SU-DHL-6 (cell line): ENCODE measurements around the gene RPTOR.

Experiments
- H2AFZ ChIP-seq: fragments of 200-600 bp; sonication (generic); 2 replicates; pipeline ENCODE4 v1.6.1; 2014; ENCODE audit warnings: low read depth, mild to moderate bottlenecking, moderate library complexity, mixed read lengths, antibody characterized with exemption, low read length; ENCODE audit not compliant: severe bottlenecking
- H3F3A ChIP-seq: fragments of 200-600 bp; shearing (Covaris generic); 2 replicates; pipeline ENCODE4 v1.6.0; 2016; ENCODE audit warnings: antibody characterized with exemption, mild to moderate bottlenecking; ENCODE audit not compliant: insufficient read depth
- H3K27ac ChIP-seq: fragments of 200-600 bp; sonication (generic); 2 replicates; pipeline ENCODE4 v1.5.1; 2016; ENCODE audit warnings: low read depth, mild to moderate bottlenecking, low read length, moderate library complexity, mixed read lengths
- H3K27me3 ChIP-seq: fragments of 200-600 bp; sonication (generic), shearing (Covaris generic); 2 replicates; pipeline ENCODE4 v1.6.0; 2014; ENCODE audit warnings: mild to moderate bottlenecking, low read length
- H3K36me3 ChIP-seq: fragments of 200-600 bp; sonication (generic); 2 replicates; pipeline ENCODE4 v1.6.1; 2014; ENCODE audit warnings: mild to moderate bottlenecking, low read length, mixed read lengths
- H3K4me2 ChIP-seq: fragments of 300-600, 200-600 bp; shearing (Covaris generic), sonication (generic); 2 replicates; pipeline ENCODE4 v1.6.0; 2014; ENCODE audit warnings: low read length, low read depth, mild to moderate bottlenecking; ENCODE audit not compliant: poor library complexity, severe bottlenecking
- H3K4me3 ChIP-seq: fragments of 200-600 bp; sonication (generic); 2 replicates; pipeline ENCODE4 v1.5.1; 2014; ENCODE audit warnings: antibody characterized with exemption, low read length, mild to moderate bottlenecking, mixed read lengths; ENCODE audit not compliant: insufficient read depth, poor library complexity, severe bottlenecking
- H3K79me2 ChIP-seq: fragments of 200-600 bp; sonication (generic); 2 replicates; pipeline ENCODE4 v1.6.1; 2014; ENCODE audit warnings: mild to moderate bottlenecking, low read length, moderate library complexity; ENCODE audit not compliant: insufficient read depth
- H3K9ac ChIP-seq: fragments of 200-600 bp; sonication (generic); 2 replicates; pipeline ENCODE4 v1.7.0; 2014; ENCODE audit warnings: mild to moderate bottlenecking, low read length
- H3K9me2 ChIP-seq: fragments of 200-600 bp; sonication (generic); replicated peaks from 2 replicates; pipeline ENCODE4 v1.6.1; 2014; ENCODE audit warnings: low read length; ENCODE audit not compliant: insufficient read depth
- H3K9me3 ChIP-seq: fragments of 200-600 bp; sonication (generic); 2 replicates; pipeline ENCODE4 v1.6.1; 2014; ENCODE audit warnings: low read length, mixed read lengths; ENCODE audit not compliant: insufficient read depth
- H4K20me1 ChIP-seq: fragments of 200-600 bp; sonication (generic); 2 replicates; pipeline ENCODE4 v1.6.1; 2014; ENCODE audit warnings: low read depth, mild to moderate bottlenecking, antibody characterized with exemption, low read length, moderate library complexity, mixed read lengths
- CTCF ChIP-seq: fragments of 200-600 bp; sonication (generic); IDR thresholded peaks from one replicate; pipeline ENCODE4 v1.5.1; 2017; ENCODE audit warnings: antibody characterized with exemption, mild to moderate bottlenecking, low read length, moderate library complexity; ENCODE audit not compliant: insufficient read depth, poor library complexity, severe bottlenecking
- EZH2phosphoT487 ChIP-seq: fragments of 200-600 bp; sonication (generic), shearing (Covaris generic); conservative IDR thresholded peaks from 2 replicates; pipeline ENCODE4 v1.6.1; 2018; ENCODE audit warnings: mild to moderate bottlenecking, antibody characterized with exemption, low read length, moderate library complexity, mixed read lengths

The RPTOR gene

GRCh38 chr17:80964859-80965580 lies 420.4 kb downstream of the RPTOR start:
- no peak overlapping the region for H3K9ac ChIP-seq

DNA sequence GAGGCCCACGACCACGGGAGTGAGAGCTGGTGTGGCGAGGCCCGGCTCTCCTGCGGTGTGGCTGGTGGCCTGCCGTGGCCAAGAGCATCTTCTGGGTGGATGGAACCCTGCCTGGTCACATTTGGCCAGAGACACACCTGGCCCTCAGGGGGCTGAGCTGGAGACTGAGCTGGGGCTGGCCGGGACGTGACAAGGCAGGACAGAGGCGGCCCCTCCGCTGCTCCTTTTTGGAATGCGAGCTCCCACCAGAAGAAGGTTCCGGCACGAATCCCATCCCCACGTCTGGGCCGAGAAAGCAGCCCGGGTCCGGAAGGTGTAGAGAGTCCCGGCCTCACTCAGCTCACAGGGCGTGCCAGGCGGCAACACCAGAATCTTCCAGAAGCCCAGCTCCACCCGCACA lies 421.0 kb downstream of the RPTOR start:
- no peak overlapping the region for H3K9ac ChIP-seq
- no peaks in the 10 kb centered on the region for H3K79me2 ChIP-seq
- TF ChIP-seq EZH2phosphoT487: no peak
- no peak for TF ChIP-seq CTCF
- H4K20me1 ChIP-seq: no peaks in the 10 kb centered on the region
- no peaks in the 10 kb centered on the region for H3K9me2 ChIP-seq
- no peak overlapping the region for H3K4me3 ChIP-seq
- no peaks in the 10 kb centered on the region for H3K27me3 ChIP-seq
- H3K36me3 ChIP-seq: no peaks in the 10 kb centered on the region
- H3K27ac ChIP-seq: no peak overlapping the region
- H2AFZ ChIP-seq: no peak overlapping the region
- H3F3A ChIP-seq: no peaks in the 10 kb centered on the region
- no peaks in the 10 kb centered on the region for H3K9me3 ChIP-seq
- H3K4me2 ChIP-seq: no peak overlapping the region

More at GRCh38 chr17:80964859-80965580, 420.4 kb downstream of the RPTOR start:
- Histone ChIP-seq H3K9me3 (no peaks in the 10 kb centered on the region), H3K9me2 (no peaks in the 10 kb centered on the region), H3F3A (no peaks in the 10 kb centered on the region), H3K36me3 (no peaks in the 10 kb centered on the region), H4K20me1 (no peaks in the 10 kb centered on the region), H2AFZ (no peak overlapping the region), H3K4me3 (no peak overlapping the region), H3K79me2 (no peaks in the 10 kb centered on the region), H3K4me2 (no peak overlapping the region), H3K27ac (no peak overlapping the region), H3K27me3 (no peaks in the 10 kb centered on the region)
- TF ChIP-seq CTCF (no peak), EZH2phosphoT487 (no peak)

DNA sequence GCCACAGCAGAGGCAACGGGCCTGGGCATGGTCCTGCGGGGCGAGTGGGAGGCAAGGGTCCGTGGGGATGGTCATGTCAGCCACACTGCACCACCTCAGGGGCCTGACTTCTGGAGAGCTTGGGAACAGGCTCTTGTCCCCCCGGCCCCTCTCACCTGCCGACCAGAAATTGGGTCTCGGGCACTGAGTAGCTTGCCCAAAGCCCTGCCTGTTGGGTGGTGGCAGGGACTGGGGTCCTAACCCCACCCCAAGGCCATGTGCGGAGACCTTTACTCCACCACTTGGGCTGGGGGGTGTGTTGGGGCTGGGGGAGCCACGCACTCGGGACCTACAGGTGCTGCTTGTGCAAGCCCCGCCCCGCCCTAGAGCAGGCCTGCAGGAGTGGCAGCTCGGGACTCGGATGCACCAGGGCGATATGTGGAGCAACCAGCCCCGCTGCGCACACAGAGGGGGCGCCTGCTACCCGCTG lies 422.8 kb downstream of the RPTOR start:
- H3K9ac ChIP-seq: no peak overlapping the region
- H3K4me3 ChIP-seq: no peak overlapping the region
- no peak overlapping the region for H2AFZ ChIP-seq
- H4K20me1 ChIP-seq: no peaks in the 10 kb centered on the region
- H3K9me3 ChIP-seq: no peaks in the 10 kb centered on the region
- no peaks in the 10 kb centered on the region for H3F3A ChIP-seq
- no peaks in the 10 kb centered on the region for H3K36me3 ChIP-seq
- no peak overlapping the region for H3K4me2 ChIP-seq
- no peaks in the 10 kb centered on the region for H3K79me2 ChIP-seq
- TF ChIP-seq EZH2phosphoT487 (no peak), CTCF (no peak)
- no peaks in the 10 kb centered on the region for H3K9me2 ChIP-seq
- H3K27ac ChIP-seq: no peak overlapping the region
- no peaks in the 10 kb centered on the region for H3K27me3 ChIP-seq
